GM12878 (cell line): ENCODE data around the gene NTPCR. TPM values are rescaled to one million over a fixed set of nuclear protein-coding genes. Genes with fewer than 3 reads are reported as not detected.
A peak's percentile ranks its signal among the peaks of the same experiment; 100 is the strongest.

Experiments
- CREM ChIP-seq: IDR thresholded peaks from 2 replicates; pipeline ENCODE4 v1.6.1; 2014; ENCODE audit warnings: antibody characterized with exemption, low read depth
- CTCF ChIP-seq, 3 experiments: IDR thresholded peaks in 2 of 3; conservative IDR thresholded peaks in 1 of 3; 2 replicates each; pipeline ENCODE4 v1.5.1; 2011; ENCODE audit warnings: low read depth in 3 of 3, low read length in 3 of 3, mild to moderate bottlenecking in 3 of 3, control low read depth in 2 of 3, moderate library complexity in 2 of 3, inconsistent platforms in 1 of 3, mixed read lengths in 1 of 3; ENCODE audit not compliant: control insufficient read depth in 2 of 3, insufficient read depth in 1 of 3; ENCODE audit errors: extremely low read depth in 1 of 3
- E2F4 ChIP-seq: IDR thresholded peaks from 2 replicates; pipeline ENCODE4 v1.6.1; 2012; ENCODE audit warnings: low read depth, low read length, improper control_type of control experiment
- ETV6 ChIP-seq, 2 experiments: fragments of 450-650 bp in 1 of 2; IDR thresholded peaks in 1 of 2; conservative IDR thresholded peaks in 1 of 2; 2 replicates each; pipeline ENCODE4 v1.6.1; 2014; ENCODE audit warnings: antibody characterized with exemption in 1 of 2, borderline replicate concordance in 1 of 2, low read depth in 1 of 2, mild to moderate bottlenecking in 1 of 2, moderate library complexity in 1 of 2
- FOXM1 ChIP-seq: IDR thresholded peaks from 2 replicates; pipeline ENCODE4 v1.6.1; 2012; ENCODE audit warnings: low read depth, mild to moderate bottlenecking, inconsistent platforms, low read length, moderate library complexity
- IKZF2 ChIP-seq, 2 experiments: fragments of 450-650 bp; IDR thresholded peaks; 2 replicates each; pipeline ENCODE4 v1.6.1; 2017; ENCODE audit warnings: mild to moderate bottlenecking in 2 of 2, moderate library complexity in 2 of 2
- JUNB ChIP-seq: IDR thresholded peaks from 2 replicates; pipeline ENCODE4 v1.6.1; 2016; ENCODE audit warnings: antibody characterized with exemption, mild to moderate bottlenecking
- MEF2A ChIP-seq: IDR thresholded peaks from 2 replicates; pipeline ENCODE4 v1.6.1; 2011; ENCODE audit warnings: low read depth, mild to moderate bottlenecking, low read length, moderate library complexity; ENCODE audit not compliant: insufficient read depth
- MEF2B ChIP-seq: fragments of 450-650 bp; IDR thresholded peaks from 2 replicates; pipeline ENCODE4 v1.6.1; 2018; ENCODE audit warnings: mild to moderate bottlenecking, moderate library complexity; ENCODE audit not compliant: partially characterized antibody, poor library complexity, severe bottlenecking
- MLLT1 ChIP-seq: fragments of 450-650 bp; IDR thresholded peaks from 2 replicates; pipeline ENCODE4 v1.6.1; 2016; ENCODE audit warnings: mild to moderate bottlenecking
- NFIC ChIP-seq: IDR thresholded peaks from 2 replicates; pipeline ENCODE4 v1.6.1; 2012; ENCODE audit warnings: low read depth, mild to moderate bottlenecking, inconsistent platforms, low read length, moderate library complexity
- NKRF ChIP-seq: fragments of 450-650 bp; conservative IDR thresholded peaks from 2 replicates; pipeline ENCODE4 v1.6.1; 2017; ENCODE audit warnings: mild to moderate bottlenecking, moderate library complexity
- POLR2AphosphoS5 ChIP-seq: IDR thresholded peaks from 2 replicates; pipeline ENCODE4 v1.6.1; 2011; ENCODE audit warnings: mild to moderate bottlenecking, low read length, inconsistent platforms
- POU2F2 ChIP-seq: IDR thresholded peaks from 3 replicates; pipeline ENCODE4 v1.6.1; 2011; ENCODE audit warnings: low read depth, mild to moderate bottlenecking, low read length, borderline replicate concordance
- SMAD1 ChIP-seq: fragments of 450-650 bp; IDR thresholded peaks from 2 replicates; pipeline ENCODE4 v1.6.1; 2018; ENCODE audit warnings: mild to moderate bottlenecking, low read depth; ENCODE audit not compliant: partially characterized antibody
- STAT3 ChIP-seq: IDR thresholded peaks from 2 replicates; pipeline ENCODE4 v1.6.1; 2011; ENCODE audit warnings: low read depth, low read length, improper control_type of control experiment
- TAF1 ChIP-seq: IDR thresholded peaks from 2 replicates; pipeline ENCODE4 v1.6.1; 2011; ENCODE audit warnings: mild to moderate bottlenecking, low read depth, low read length, borderline replicate concordance
- TARDBP ChIP-seq: IDR thresholded peaks from 2 replicates; pipeline ENCODE4 v1.6.1; 2016; ENCODE audit warnings: borderline replicate concordance
- TBL1XR1 ChIP-seq: IDR thresholded peaks from 2 replicates; pipeline ENCODE4 v1.6.1; 2012; ENCODE audit warnings: low read depth, low read length, improper control_type of control experiment
- polyA plus RNA-seq, 11 experiments: library from polyadenylated mRNA; depleted of rRNA in 4 of 11; unstranded in 6 of 11; stranded (reverse) in 5 of 11; fragments of >200 nt; fragmentation: Nextera tagmentation in 4 of 11; fragmentation: Illumina TruSeq in 1 of 11; extraction: Ambion mirVana in 4 of 11; extraction: Trizol in 1 of 11; gene quantifications; 1 replicate in 1 of 11; 2 replicates in 10 of 11; pipeline versions ENCODE4 v1.2.1 to v1.2.3, GENCODE V29; 2011 to 2016; ENCODE audit warnings: inconsistent platforms in 2 of 11, missing spikeins in 2 of 11, low read depth in 1 of 11
- total RNA-seq, 4 experiments: library from RNA; depleted of rRNA in 3 of 4; stranded (reverse); fragments of >200 nt in 3 of 4; fragmentation: Illumina TruSeq in 1 of 4; extraction: Trizol in 1 of 4; gene quantifications; 2 replicates each; pipeline versions ENCODE4 v1.2.1 to v1.2.3, GENCODE V29; 2013 to 2021

NTPCR gene
- total and polyA plus RNA-seq, 10 of the 15 experiments (the other 5 are each of a cell fraction or from before 2014, with no cell fraction given), result 25.4 to 109 (median 56.6) TPM

GRCh38 chr1:232923739-232924386 lies 26.5 kb upstream of the NTPCR start (continued):
- no peak for TF ChIP-seq CTCF (IDR thresholded peaks at IDR 0.05 in 2 of 3, conservative IDR thresholded peaks at IDR 0.05 in 1 of 3; ENCODE audit: control insufficient read depth in 2 of 3, extremely low read depth in 1 of 3, insufficient read depth in 1 of 3, low read depth in 3 of 3, low read length in 3 of 3)
- no peak for TF ChIP-seq TAF1
- TF ChIP-seq E2F4, result no peak
- no peak for TF ChIP-seq POLR2AphosphoS5
- no peak for TF ChIP-seq TARDBP
- TF ChIP-seq NKRF, result no peak
- 0 out of 2 replicates have a peak, but pooled peaks have one; percentile 8 for TF ChIP-seq CREM
- TF ChIP-seq POU2F2, result no peak; the same call in 2 of the 3 replicates
- peak; percentile 59; the same call in 1 of the 2 replicates for TF ChIP-seq NFIC
- TF ChIP-seq FOXM1, result 0 out of 2 replicates have a peak, but pooled peaks have one; percentile 24
- no peak for TF ChIP-seq SMAD1
- TF ChIP-seq JUNB, result no peak; the same call in 1 of the 2 replicates
- no peak for TF ChIP-seq TBL1XR1
- no peak for TF ChIP-seq MEF2B
- TF ChIP-seq STAT3, result no peak
- TF ChIP-seq MEF2A, result no peak
- TF ChIP-seq ETV6 (conservative IDR thresholded peaks at IDR 0.05 in 1 of 2, IDR thresholded peaks at IDR 0.05 in 1 of 2; ENCODE audit: borderline replicate concordance in 1 of 2, low read depth in 1 of 2), result peak in 1 of 2 experiments; percentile 61; a peak in 1 of 4 replicates
- no peak for TF ChIP-seq MLLT1
- TF ChIP-seq IKZF2 (IDR thresholded peaks at IDR 0.05), result no peak; a peak in 1 of 4 replicates
